Sigmoid colon (tissue), 7 donors: ENCODE measurements around the gene SLC26A9. TPM values are rescaled to one million over a fixed set of nuclear protein-coding genes. Genes with fewer than 3 reads are reported as not detected.

ENCODE experiments used
- DNase-seq: peaks from one replicate; pipeline ENCODE4 v3.0.0-alpha.2; 2019
- H3K27ac ChIP-seq, 4 donors: fragments of 200-600 bp; sonication (generic); one replicate each; pipeline ENCODE4 v1.5.1; 2016 to 2019; ENCODE audit warnings: mild to moderate bottlenecking in 1 of 4
- H3K27me3 ChIP-seq, 3 donors: fragments of 200-600 bp; sonication (generic); one replicate each; pipeline ENCODE4 v1.5.1; 2019; ENCODE audit warnings: mild to moderate bottlenecking in 1 of 3
- H3K36me3 ChIP-seq, 4 donors: fragments of 200-600 bp; sonication (generic); one replicate each; pipeline ENCODE4 v1.5.1; 2016 to 2019
- H3K4me1 ChIP-seq, 4 donors: fragments of 200-600 bp; sonication (generic); one replicate each; pipeline ENCODE4 v1.5.1; 2017 to 2019
- H3K4me3 ChIP-seq, 4 donors: fragments of 200-600 bp; sonication (generic); one replicate each; pipeline ENCODE4 v1.5.1; 2017 to 2019; ENCODE audit warnings: mild to moderate bottlenecking in 2 of 4, moderate library complexity in 1 of 4
- H3K9me3 ChIP-seq, 4 donors: fragments of 200-600 bp in 3 of 4; sonication (generic) in 3 of 4; one replicate each; pipeline versions ENCODE4 v1.5.1 to v1.6.1; 2013 to 2019
- EP300 ChIP-seq, 4 donors: sonication (generic); formaldehyde crosslinking; IDR thresholded peaks; one replicate each; pipeline ENCODE4 v1.6.1; 2017; ENCODE audit warnings: antibody characterized with exemption in 4 of 4
- POLR2A ChIP-seq, 2 donors: fragments of 450-650 bp; IDR thresholded peaks; one replicate each; pipeline ENCODE4 v1.6.1; 2016; ENCODE audit warnings: antibody characterized with exemption in 2 of 2, mild to moderate bottlenecking in 2 of 2, moderate library complexity in 2 of 2
- POLR2AphosphoS5 ChIP-seq, 4 donors: sonication (generic); formaldehyde crosslinking; IDR thresholded peaks; one replicate each; pipeline ENCODE4 v1.6.1; 2017; ENCODE audit warnings: antibody characterized with exemption in 4 of 4
- WGBS, 2 donors: extraction: QIAGEN DNeasy Blood & Tissue Kit; methylation state at CpG; one replicate each; pipeline ENCODE4 v1.1.7; 2013; 5-methylcytosine and 5-hydroxymethylcytosine counted together
- intact Hi-C: fragments of 100-400 bp; cut with DNase I; formaldehyde crosslinking; loops from one replicate; pipeline ENCODE4 v1.15.1; 2023
- polyA plus RNA-seq, 3 donors: library from polyadenylated mRNA; stranded (reverse); fragments of 200-250 nt; gene quantifications; one replicate each; pipeline ENCODE4 v1.2.3, GENCODE V29; 2013
- total RNA-seq, 4 donors: library from RNA; depleted of rRNA; stranded (reverse); fragments of >200 nt; gene quantifications; one replicate each; pipeline ENCODE4 v1.1.0, GENCODE V29; 2016
- TF ChIP-seq, protein P1 (sequence below), 4 experiments: fragments of 450-650 bp in 3 of 4; fragments of 200-600 bp in 1 of 4; IDR thresholded peaks; one replicate each; pipeline ENCODE4 v1.5.1; 2016 to 2019; ENCODE audit warnings: antibody characterized with exemption in 4 of 4, mild to moderate bottlenecking in 3 of 4, moderate library complexity in 2 of 4
- donor health status: healthy with polysubstance abuse.
- donor health status: Bipolar disorder and iron deficiency.
- donor health status: healthy.

Gene SLC26A9
- total and polyA plus RNA-seq, 7 donors, result 0.60 TPM; not detected in 6

- WGBS, 2 donors, result 35 to 59% methylated on average over 7 of the region's 7 CpGs
- Histone ChIP-seq H3K9me3 (no peaks in the 10 kb centered on the region), H3K27ac (no peak overlapping the region), H3K36me3 (no peaks in the 10 kb centered on the region), H3K4me1 (no peaks in the 10 kb centered on the region), H3K4me3 (no peak overlapping the region), H3K27me3 (peaks cover 0 to 15% (median 0%) of the 10 kb centered on the region in 3 donors)
- intact Hi-C loops, result no loop called here
- TF ChIP-seq, protein P1, sequence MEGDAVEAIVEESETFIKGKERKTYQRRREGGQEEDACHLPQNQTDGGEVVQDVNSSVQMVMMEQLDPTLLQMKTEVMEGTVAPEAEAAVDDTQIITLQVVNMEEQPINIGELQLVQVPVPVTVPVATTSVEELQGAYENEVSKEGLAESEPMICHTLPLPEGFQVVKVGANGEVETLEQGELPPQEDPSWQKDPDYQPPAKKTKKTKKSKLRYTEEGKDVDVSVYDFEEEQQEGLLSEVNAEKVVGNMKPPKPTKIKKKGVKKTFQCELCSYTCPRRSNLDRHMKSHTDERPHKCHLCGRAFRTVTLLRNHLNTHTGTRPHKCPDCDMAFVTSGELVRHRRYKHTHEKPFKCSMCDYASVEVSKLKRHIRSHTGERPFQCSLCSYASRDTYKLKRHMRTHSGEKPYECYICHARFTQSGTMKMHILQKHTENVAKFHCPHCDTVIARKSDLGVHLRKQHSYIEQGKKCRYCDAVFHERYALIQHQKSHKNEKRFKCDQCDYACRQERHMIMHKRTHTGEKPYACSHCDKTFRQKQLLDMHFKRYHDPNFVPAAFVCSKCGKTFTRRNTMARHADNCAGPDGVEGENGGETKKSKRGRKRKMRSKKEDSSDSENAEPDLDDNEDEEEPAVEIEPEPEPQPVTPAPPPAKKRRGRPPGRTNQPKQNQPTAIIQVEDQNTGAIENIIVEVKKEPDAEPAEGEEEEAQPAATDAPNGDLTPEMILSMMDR (IDR thresholded peaks at IDR 0.05), result no peak
- TF ChIP-seq POLR2A (IDR thresholded peaks at IDR 0.05), result no peak
- no peak for TF ChIP-seq POLR2AphosphoS5 (IDR thresholded peaks at IDR 0.05)
- no peak for TF ChIP-seq EP300 (IDR thresholded peaks at IDR 0.05)
- no peak for DNase-seq
Measured at GRCh38 chr1:205939690-205940330, 3.4 kb downstream of the SLC26A9 start.

GRCh38 chr1:205938682-205939081 is 4.6 kb downstream of the SLC26A9 start:
- Histone ChIP-seq H3K36me3 (no peaks in the 10 kb centered on the region), H3K27ac (no peak overlapping the region), H3K4me1 (no peaks in the 10 kb centered on the region), H3K27me3 (peaks cover 0 to 10% (median 0%) of the 10 kb centered on the region in 3 donors), H3K9me3 (no peaks in the 10 kb centered on the region), H3K4me3 (no peak overlapping the region)
- intact Hi-C loops, result no loop called here
- DNase-seq, result no peak
- TF ChIP-seq EP300 (IDR thresholded peaks at IDR 0.05) (no peak), POLR2A (IDR thresholded peaks at IDR 0.05) (no peak), POLR2AphosphoS5 (IDR thresholded peaks at IDR 0.05) (no peak)
- TF ChIP-seq, protein P1 (IDR thresholded peaks at IDR 0.05), result no peak
- 92 to 94% methylated on average over 1 of the region's 1 CpG for WGBS, 2 donors

- no peak overlapping the region for H3K4me3 ChIP-seq
- 87 to 90% methylated on average over 7 of the region's 7 CpGs for WGBS, 2 donors
- H3K27me3 ChIP-seq, result no peaks in the 10 kb centered on the region
- intact Hi-C loops, result no loop called here
- no peak overlapping the region for H3K27ac ChIP-seq
- H3K36me3 ChIP-seq, result no peaks in the 10 kb centered on the region
- no peaks in the 10 kb centered on the region for H3K4me1 ChIP-seq
- no peak for DNase-seq
- no peak for TF ChIP-seq POLR2A (IDR thresholded peaks at IDR 0.05)
- no peak for TF ChIP-seq EP300 (IDR thresholded peaks at IDR 0.05)
- TF ChIP-seq, protein P1 (IDR thresholded peaks at IDR 0.05), result no peak
- TF ChIP-seq POLR2AphosphoS5 (IDR thresholded peaks at IDR 0.05), result no peak
- no peaks in the 10 kb centered on the region for H3K9me3 ChIP-seq
Measured at GRCh38 chr1:205936846-205937586, 6.2 kb downstream of the SLC26A9 start.

- no peak for DNase-seq
- Histone ChIP-seq H3K4me3 (no peak overlapping the region), H3K4me1 (no peaks in the 10 kb centered on the region), H3K27ac (no peak overlapping the region), H3K9me3 (no peaks in the 10 kb centered on the region), H3K27me3 (no peaks in the 10 kb centered on the region), H3K36me3 (no peaks in the 10 kb centered on the region)
- WGBS, 2 donors, result 58 to 76% methylated on average over 6 of the region's 6 CpGs
- intact Hi-C loops, result no loop called here
- TF ChIP-seq EP300 (IDR thresholded peaks at IDR 0.05) (no peak), POLR2A (IDR thresholded peaks at IDR 0.05) (no peak), POLR2AphosphoS5 (IDR thresholded peaks at IDR 0.05) (no peak)
- TF ChIP-seq, protein P1 (IDR thresholded peaks at IDR 0.05), result no peak
Measured at GRCh38 chr1:205936311-205936710, 6.9 kb downstream of the SLC26A9 start.
